ENCODE data around the gene MED22. TPM values are rescaled to one million over a fixed set of nuclear protein-coding genes. Genes with fewer than 3 reads are reported as not detected.

Gene MED22
- total RNA-seq: 10 to 100 TPM; 21.8 to 29.2 TPM
- polyA plus RNA-seq (ENCODE audit: insufficient read length in 6 of 6): 10 to 100 TPM; 23.2 to 28.2 (median 26.3) TPM
- long read RNA-seq, donor 1, partial matches to known transcripts: 6,590 of 6,709 reads
- long read RNA-seq, donor 1, other reads (novel, unspliced or antisense): 115 of 6,709 reads
- long read RNA-seq, donor 2, transcript MED22-209 (4 exons, 3,867 nt): major isoform, 5 of 7,513 reads
- long read RNA-seq, donor 2, partial matches to known transcripts: 7,398 of 7,513 reads
- long read RNA-seq, donor 2, other reads (novel, unspliced or antisense): 108 of 7,513 reads
- long read RNA-seq, donor 3, transcript MED22-209 (4 exons, 3,867 nt): major isoform, 5 of 5,213 reads
- long read RNA-seq, donor 3, partial matches to known transcripts: 5,134 of 5,213 reads
- long read RNA-seq, donor 3, other reads (novel, unspliced or antisense): 74 of 5,213 reads
- long read RNA-seq, donor 4, partial matches to known transcripts: 0 of 1 reads
- long read RNA-seq, donor 4, other reads (novel, unspliced or antisense): 1 of 1 reads
- long read RNA-seq, donor 5, partial matches to known transcripts: 0 of 5 reads
- long read RNA-seq, donor 5, other reads (novel, unspliced or antisense): 0 of 5 reads
- long read RNA-seq, donor 6, transcript MED22-209 (4 exons, 3,867 nt): major isoform, 6 of 3,902 reads
- long read RNA-seq, donor 6, partial matches to known transcripts: 2,507 of 3,902 reads
- long read RNA-seq, donor 6, other reads (novel, unspliced or antisense): 1,388 of 3,902 reads
- long read RNA-seq, donor 7, transcript MED22-209 (4 exons, 3,867 nt): major isoform, 7 of 3,470 reads
- long read RNA-seq, donor 7, partial matches to known transcripts: 3,425 of 3,470 reads
- long read RNA-seq, donor 7, other reads (novel, unspliced or antisense): 37 of 3,470 reads
- long read RNA-seq, donor 8, partial matches to known transcripts: 4,654 of 4,735 reads
- long read RNA-seq, donor 8, other reads (novel, unspliced or antisense): 78 of 4,735 reads
- long read RNA-seq, donor 9: 0 reads
- long read RNA-seq, donor 10, partial matches to known transcripts: 0 of 1 reads
- long read RNA-seq, donor 10, other reads (novel, unspliced or antisense): 1 of 1 reads
- long read RNA-seq, donor 11, transcript MED22-201 (5 exons, 1,437 nt): major isoform, 7 of 2,813 reads
- long read RNA-seq, donor 11, partial matches to known transcripts: 2,764 of 2,813 reads
- long read RNA-seq, donor 11, other reads (novel, unspliced or antisense): 39 of 2,813 reads
- long read RNA-seq, donor 12, partial matches to known transcripts: 5,448 of 5,574 reads
- long read RNA-seq, donor 12, other reads (novel, unspliced or antisense): 124 of 5,574 reads

- Histone ChIP-seq H3K4me1 (peaks cover 9 to 33% of the 10 kb centered on the region in 2 donors), H3K36me3 (peaks cover 0 to 73% of the 10 kb centered on the region in 2 donors), H3K9me3 (no peaks in the 10 kb centered on the region), H3K4me3 (peak within 1 kb of the TSS; percentile 75 to 93), H3K27me3 (no peaks in the 10 kb centered on the region), H3K27ac (peak within 1 kb of the TSS; percentile 84 to 94)
- peak; percentile 92 for ATAC-seq
- TF ChIP-seq, protein P1, sequence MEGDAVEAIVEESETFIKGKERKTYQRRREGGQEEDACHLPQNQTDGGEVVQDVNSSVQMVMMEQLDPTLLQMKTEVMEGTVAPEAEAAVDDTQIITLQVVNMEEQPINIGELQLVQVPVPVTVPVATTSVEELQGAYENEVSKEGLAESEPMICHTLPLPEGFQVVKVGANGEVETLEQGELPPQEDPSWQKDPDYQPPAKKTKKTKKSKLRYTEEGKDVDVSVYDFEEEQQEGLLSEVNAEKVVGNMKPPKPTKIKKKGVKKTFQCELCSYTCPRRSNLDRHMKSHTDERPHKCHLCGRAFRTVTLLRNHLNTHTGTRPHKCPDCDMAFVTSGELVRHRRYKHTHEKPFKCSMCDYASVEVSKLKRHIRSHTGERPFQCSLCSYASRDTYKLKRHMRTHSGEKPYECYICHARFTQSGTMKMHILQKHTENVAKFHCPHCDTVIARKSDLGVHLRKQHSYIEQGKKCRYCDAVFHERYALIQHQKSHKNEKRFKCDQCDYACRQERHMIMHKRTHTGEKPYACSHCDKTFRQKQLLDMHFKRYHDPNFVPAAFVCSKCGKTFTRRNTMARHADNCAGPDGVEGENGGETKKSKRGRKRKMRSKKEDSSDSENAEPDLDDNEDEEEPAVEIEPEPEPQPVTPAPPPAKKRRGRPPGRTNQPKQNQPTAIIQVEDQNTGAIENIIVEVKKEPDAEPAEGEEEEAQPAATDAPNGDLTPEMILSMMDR (IDR thresholded peaks at IDR 0.05): no peak
- peak; percentile 93 to 97 (median 95) for DNase-seq
- intact Hi-C loops (cut with DNase I): no loop called here
Measured at GRCh38 chr9:133347985-133348717, at the start of gene MED22, which contains the start of gene RPL7A. Gene MED22 (minus strand): TSS chr9:133348131. CDS start chr9:133346662, 1,469 bp downstream. Gene RPL7A (plus strand): TSS chr9:133348218. CDS start chr9:133348244, 26 bp downstream.

DNA sequence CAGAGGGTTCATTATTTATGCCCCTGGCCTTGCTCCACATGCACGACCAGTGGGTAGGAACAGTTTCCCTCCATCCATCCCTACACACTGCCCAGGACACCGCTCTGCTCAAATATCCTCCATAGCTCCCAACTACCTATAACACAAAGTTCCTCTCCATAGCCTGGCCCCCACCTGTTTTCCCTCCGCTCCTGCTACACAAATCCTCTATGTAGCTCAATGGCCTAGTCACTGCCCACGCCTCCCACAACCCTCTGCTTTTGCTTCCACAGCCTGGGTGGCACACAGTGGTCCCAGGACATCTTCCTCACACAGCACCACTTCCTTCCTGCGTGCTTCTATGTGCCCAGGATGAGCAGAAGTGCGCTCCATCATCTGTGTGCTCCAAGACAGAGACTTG is 49.4 kb upstream of the MED22 start:
- peaks cover 0 to 45% of the 10 kb centered on the region in 2 donors for H3K27me3 ChIP-seq
- TF ChIP-seq, protein P1 (IDR thresholded peaks at IDR 0.05): no peak
- H3K27ac ChIP-seq: no peak overlapping the region
- intact Hi-C loops (cut with DNase I): no loop called here
- H3K4me3 ChIP-seq: no peak overlapping the region
- peaks cover 0 to 14% of the 10 kb centered on the region in 2 donors for H3K36me3 ChIP-seq
- no peak for ATAC-seq
- no peaks in the 10 kb centered on the region for H3K4me1 ChIP-seq
- no peak for DNase-seq
- no peaks in the 10 kb centered on the region for H3K9me3 ChIP-seq

DNA sequence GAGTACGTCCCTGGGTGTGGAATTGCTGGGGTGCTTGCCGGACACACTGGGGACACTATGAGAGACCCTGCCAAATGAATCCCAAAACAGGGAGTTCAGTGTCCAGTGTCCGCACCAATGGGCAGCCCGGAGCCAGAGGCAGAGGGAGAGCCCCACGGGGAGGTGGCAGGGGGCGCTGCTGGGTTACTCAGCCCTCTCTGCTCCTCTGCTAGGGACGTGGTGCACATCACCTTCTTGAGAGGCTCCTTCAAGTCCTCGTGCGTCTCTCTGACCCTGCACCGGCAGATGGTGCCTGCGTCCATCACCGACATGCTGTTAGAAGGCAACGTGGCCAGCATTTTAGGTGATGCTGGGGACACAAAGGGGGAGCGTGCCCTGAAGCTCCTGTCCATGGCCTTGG is 49.0 kb upstream of the MED22 start:
- DNase-seq: peak in 1 of 4 donors; percentile 70
- intact Hi-C loops (cut with DNase I): no loop called here
- TF ChIP-seq, protein P1 (IDR thresholded peaks at IDR 0.05): no peak

DNA sequence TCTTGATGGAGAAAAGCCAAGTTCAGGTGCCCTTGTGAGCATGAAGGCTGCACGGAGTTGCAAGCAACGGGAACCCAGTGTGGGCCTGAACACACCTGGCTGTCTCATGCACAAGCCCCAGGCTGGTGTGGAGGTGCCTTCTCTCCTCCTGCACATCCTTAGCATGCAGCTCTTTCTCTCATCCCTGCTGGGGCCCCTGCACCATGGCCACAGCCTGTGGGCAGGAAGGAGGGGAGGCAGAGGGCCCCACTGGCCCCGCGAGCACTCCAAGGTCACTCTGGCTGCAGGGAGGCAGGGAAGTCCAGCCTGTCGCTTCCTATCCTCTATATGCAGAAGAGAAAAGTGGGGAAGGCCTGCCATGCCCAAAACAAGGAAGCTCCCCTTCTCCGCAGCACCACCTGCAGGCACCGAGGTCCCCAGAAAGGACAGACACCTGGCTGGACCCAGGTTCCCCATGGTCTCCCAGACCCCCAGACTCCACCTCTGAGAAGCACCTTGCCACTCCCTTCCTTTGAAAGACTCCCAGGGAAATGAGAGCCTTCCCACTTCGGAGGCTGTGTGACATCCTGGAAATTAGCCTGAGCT is 46.8 kb upstream of the MED22 start:
- TF ChIP-seq, protein P1 (IDR thresholded peaks at IDR 0.05): no peak

More for the DNA sequence above, 49.0 kb upstream of the MED22 start:
- no peak overlapping the region for H3K4me3 ChIP-seq
- no peak for ATAC-seq
- H3K36me3 ChIP-seq: peaks cover 0 to 9% of the 10 kb centered on the region in 2 donors
- H3K4me1 ChIP-seq: no peaks in the 10 kb centered on the region
- no peak overlapping the region for H3K27ac ChIP-seq
- peaks cover 0 to 45% of the 10 kb centered on the region in 2 donors for H3K27me3 ChIP-seq
- no peaks in the 10 kb centered on the region for H3K9me3 ChIP-seq

More for the DNA sequence above, 46.8 kb upstream of the MED22 start:
- Histone ChIP-seq H3K27me3 (peaks cover 0 to 52% of the 10 kb centered on the region in 2 donors), H3K4me1 (no peaks in the 10 kb centered on the region), H3K27ac (no peak overlapping the region), H3K36me3 (no peaks in the 10 kb centered on the region), H3K9me3 (no peaks in the 10 kb centered on the region), H3K4me3 (no peak overlapping the region)
- intact Hi-C loops (cut with DNase I): no loop called here
- ATAC-seq: no peak
- DNase-seq: peak in 1 of 4 donors; percentile 49
